ENCODE results near the gene PEX19.

DNA sequence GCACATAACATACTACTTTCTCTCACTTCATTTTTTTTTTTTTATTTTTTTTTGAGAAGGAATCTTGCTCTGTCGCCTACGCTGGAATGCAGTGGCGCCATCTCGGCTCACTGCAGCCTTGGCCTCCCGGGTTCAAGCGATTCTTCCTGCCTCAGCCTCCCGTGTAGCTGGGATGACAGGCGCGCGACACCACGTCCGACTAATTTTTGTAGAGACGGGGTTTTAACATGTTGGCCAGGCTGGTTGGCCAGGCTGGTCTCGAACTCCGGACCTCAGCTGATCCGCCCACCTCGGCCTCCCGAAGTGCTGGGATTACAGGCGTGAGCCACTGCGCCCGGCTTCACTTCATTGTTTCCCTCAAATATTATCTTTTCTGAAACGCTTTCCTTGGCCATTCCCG is 573 bp upstream of the PEX19 start:
- TF ChIP-seq, protein P1, sequence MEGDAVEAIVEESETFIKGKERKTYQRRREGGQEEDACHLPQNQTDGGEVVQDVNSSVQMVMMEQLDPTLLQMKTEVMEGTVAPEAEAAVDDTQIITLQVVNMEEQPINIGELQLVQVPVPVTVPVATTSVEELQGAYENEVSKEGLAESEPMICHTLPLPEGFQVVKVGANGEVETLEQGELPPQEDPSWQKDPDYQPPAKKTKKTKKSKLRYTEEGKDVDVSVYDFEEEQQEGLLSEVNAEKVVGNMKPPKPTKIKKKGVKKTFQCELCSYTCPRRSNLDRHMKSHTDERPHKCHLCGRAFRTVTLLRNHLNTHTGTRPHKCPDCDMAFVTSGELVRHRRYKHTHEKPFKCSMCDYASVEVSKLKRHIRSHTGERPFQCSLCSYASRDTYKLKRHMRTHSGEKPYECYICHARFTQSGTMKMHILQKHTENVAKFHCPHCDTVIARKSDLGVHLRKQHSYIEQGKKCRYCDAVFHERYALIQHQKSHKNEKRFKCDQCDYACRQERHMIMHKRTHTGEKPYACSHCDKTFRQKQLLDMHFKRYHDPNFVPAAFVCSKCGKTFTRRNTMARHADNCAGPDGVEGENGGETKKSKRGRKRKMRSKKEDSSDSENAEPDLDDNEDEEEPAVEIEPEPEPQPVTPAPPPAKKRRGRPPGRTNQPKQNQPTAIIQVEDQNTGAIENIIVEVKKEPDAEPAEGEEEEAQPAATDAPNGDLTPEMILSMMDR (IDR thresholded peaks at IDR 0.05; ENCODE audit: low read depth, low read length) = no peak
- TF ChIP-seq EZH2phosphoT487 (IDR thresholded peaks at IDR 0.05; ENCODE audit: low read depth) = no peak

All from OCI-LY3 (cell line).